Stimulated activated memory B cell treated with anti-CD40 and anti-IgM and Interleukin-4, amounts not matched to agents 10 μg/mL and 1 μg/mL and 100 μg/mL, for 72 hours (primary cell): ENCODE measurements around the gene AFG1L.
"Not testable (repeated sequence)": the region's sequence is repeated elsewhere in the genome, so short reads cannot be mapped to it uniquely, and the experiment has no call there.

Experiments used
- ATAC-seq: fragments of 150-1000 bp; cut with Tn5 transposase; 2 replicates; pipeline ENCODE4 v1.10.0; 2021
- H3K27ac Mint-ChIP-seq: one replicate; pipeline ENCODE4 v1.8.0; 2022; ENCODE audit warnings: mild to moderate bottlenecking, mixed read lengths
- H3K27me3 Mint-ChIP-seq: one replicate; pipeline ENCODE4 v1.8.0; 2022; ENCODE audit warnings: mixed read lengths
- H3K36me3 Mint-ChIP-seq: one replicate; pipeline ENCODE4 v1.8.0; 2022; ENCODE audit warnings: mixed read lengths
- H3K4me1 Mint-ChIP-seq: one replicate; pipeline ENCODE4 v1.8.0; 2022; ENCODE audit warnings: mixed read lengths
- H3K4me3 Mint-ChIP-seq: one replicate; pipeline ENCODE4 v1.8.0; 2022; ENCODE audit warnings: mild to moderate bottlenecking, moderate library complexity, mixed read lengths
- H3K9me3 Mint-ChIP-seq: one replicate; pipeline ENCODE4 v1.8.0; 2022; ENCODE audit warnings: mixed read lengths

AFG1L gene

DNA sequence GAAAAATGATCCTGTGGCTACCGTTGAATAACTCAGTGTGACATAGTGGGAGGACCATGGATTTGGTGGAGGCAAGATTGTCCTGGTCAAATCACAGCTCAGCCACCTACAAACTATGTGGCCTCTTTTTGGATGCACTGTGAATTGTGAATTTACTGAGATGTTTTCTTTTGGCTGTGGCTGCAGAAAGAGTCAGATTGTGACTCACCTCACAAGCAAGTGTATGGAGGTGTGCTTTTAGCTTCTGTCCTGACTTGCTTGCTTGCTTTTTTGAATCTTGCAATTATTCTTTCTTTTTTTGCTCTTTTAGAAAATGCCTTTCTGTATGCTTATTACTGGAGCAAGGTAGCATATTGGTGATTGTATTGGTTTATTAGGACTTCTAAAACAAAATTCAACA is 143.0 kb downstream of the AFG1L start:
- Mint-ChIP-seq H3K4me3 (no peak overlapping the region), H3K36me3 (no peaks in the 10 kb centered on the region), H3K27me3 (no peaks in the 10 kb centered on the region), H3K4me1 (no peaks in the 10 kb centered on the region), H3K9me3 (no peaks in the 10 kb centered on the region), H3K27ac (no peak overlapping the region)
- no peak for ATAC-seq

DNA sequence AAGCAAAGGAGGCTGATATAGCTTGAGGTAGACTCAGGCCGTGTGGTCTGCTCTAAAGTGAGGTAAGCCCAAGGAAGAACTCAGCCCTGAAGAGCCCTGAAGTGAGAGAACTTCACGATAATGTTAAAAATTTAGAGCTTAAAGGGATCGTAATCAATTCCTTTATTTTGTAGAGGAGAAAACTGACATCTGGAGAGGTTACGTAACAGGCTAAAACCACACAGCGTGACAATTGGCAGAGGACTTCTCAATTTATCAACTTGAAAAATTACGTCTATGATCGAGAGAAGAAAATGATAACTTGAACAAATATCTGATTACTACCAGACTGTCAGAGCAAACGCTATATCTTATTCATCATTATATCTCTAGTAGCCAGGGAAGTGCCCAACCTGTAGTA is 144.1 kb downstream of the AFG1L start:
- Mint-ChIP-seq H3K4me1 (no peaks in the 10 kb centered on the region), H3K4me3 (no peak overlapping the region), H3K9me3 (no peaks in the 10 kb centered on the region), H3K36me3 (no peaks in the 10 kb centered on the region), H3K27ac (no peak overlapping the region), H3K27me3 (no peaks in the 10 kb centered on the region)
- no peak for ATAC-seq

DNA sequence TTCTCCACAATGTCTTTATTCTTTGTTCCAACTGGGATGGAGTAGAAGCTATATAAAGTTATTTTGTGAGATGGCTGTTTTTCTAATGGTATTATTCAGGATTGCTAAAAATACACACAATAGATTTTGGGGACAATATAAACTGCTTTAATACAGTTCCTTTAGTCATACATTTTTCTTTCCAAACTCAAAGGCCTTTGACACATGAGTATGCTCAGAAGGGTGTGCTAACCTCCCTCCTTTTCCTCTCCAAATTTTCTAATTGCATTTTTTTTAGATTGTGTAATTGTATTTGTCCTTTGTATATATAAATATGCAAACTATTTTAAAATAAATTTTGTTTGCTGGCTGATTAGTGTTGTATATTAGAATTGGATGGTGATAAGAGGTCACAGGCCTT is 146.3 kb downstream of the AFG1L start:
- ATAC-seq: no peak
- H3K4me1 Mint-ChIP-seq: peaks cover 15% of the 10 kb centered on the region
- H3K36me3 Mint-ChIP-seq: no peaks in the 10 kb centered on the region
- H3K9me3 Mint-ChIP-seq: no peaks in the 10 kb centered on the region
- no peaks in the 10 kb centered on the region for H3K27me3 Mint-ChIP-seq
- H3K4me3 Mint-ChIP-seq: no peak overlapping the region
- no peak overlapping the region for H3K27ac Mint-ChIP-seq

DNA sequence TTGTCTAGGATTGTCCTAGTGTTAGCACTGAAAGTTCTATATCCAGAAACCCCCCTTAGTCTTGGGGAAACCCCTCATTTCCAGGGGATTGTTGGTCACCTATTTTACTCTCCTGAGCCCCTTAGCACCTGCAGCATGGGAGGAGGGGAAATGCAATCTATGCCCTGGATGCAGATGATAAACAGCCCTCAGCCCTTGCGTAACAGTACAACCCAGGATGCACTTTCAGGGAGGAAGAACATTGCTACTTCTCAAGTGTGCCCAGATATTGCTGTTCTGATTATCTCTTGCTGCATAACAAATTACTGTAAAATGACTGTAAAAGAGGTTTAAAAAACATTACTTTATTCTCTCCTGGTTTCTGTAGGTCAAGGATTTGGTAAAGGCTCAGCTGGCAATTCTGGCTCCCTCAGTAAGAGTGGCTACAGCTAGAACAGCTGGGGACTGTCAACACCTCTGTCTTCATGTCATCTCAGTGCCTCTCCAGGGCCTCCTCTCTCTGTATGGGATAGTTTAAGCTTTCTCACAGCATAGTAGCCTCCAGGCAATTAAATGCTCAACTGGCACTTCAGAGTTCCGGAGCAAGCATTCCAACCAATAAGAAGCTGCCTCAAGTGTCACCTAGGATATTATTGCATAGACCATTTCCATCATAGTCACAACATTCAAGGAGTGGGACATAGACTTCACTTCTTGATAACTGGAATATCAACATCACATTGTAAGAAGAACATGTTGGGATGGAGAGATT is 148.1 kb downstream of the AFG1L start:
- no peaks in the 10 kb centered on the region for H3K36me3 Mint-ChIP-seq

DNA sequence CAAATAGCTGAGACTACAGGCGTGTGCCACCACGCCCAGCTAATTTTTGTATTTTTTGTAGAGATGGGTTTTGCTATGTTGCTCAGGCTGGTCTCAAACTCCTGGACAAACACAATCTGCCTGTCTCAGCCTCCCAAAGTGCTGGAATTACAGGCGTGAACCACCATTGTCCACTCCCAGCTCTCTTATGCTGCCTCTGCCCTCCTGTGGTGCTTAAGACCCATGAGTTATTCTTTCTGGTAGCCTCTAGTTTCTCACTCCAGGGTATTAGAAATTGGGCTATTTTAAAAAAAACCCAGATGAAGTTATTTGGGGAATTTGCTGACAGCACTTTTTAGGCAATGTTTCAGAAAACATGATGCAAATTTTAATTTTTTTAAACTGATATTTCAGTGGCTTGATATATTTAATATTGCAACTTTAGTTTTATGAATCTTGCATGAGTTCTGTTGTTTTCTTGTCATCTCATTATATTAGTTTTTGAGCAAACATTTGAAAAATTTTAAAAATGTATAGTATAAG is 151.8 kb downstream of the AFG1L start:
- Mint-ChIP-seq H3K27me3 (no peaks in the 10 kb centered on the region), H3K36me3 (no peaks in the 10 kb centered on the region), H3K9me3 (no peaks in the 10 kb centered on the region), H3K4me3 (no peak overlapping the region), H3K4me1 (peaks cover 18% of the 10 kb centered on the region), H3K27ac (no peak overlapping the region)
- no peak for ATAC-seq

More for the DNA sequence above, 148.1 kb downstream of the AFG1L start:
- H3K4me3 Mint-ChIP-seq: no peak overlapping the region
- no peak for ATAC-seq
- H3K4me1 Mint-ChIP-seq: peaks cover 18% of the 10 kb centered on the region
- no peak overlapping the region for H3K27ac Mint-ChIP-seq
- H3K27me3 Mint-ChIP-seq: no peaks in the 10 kb centered on the region
- no peaks in the 10 kb centered on the region for H3K9me3 Mint-ChIP-seq

DNA sequence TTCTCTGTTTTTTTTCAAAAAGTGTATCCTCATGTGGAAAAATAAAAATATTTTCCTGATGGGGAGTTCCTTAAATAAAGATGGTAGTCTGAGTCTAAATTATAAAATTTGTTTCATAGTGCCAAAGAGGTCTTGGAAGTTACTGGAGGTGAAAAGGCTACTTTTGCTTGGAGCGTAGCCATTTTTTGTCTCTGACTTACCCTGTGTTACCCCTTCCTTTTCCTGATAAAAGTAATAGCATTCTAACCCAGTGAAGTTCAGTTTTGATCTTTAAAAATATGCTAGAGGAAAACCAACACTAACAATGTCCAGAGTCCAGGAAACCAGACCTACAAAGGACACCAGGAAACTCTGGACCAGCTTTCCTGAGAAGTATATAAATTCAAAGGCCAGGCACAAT is 153.6 kb downstream of the AFG1L start:
- ATAC-seq: no peak
- H3K27me3 Mint-ChIP-seq: no peaks in the 10 kb centered on the region
- H3K4me1 Mint-ChIP-seq: peaks cover 19% of the 10 kb centered on the region
- no peak overlapping the region for H3K4me3 Mint-ChIP-seq
- no peak overlapping the region for H3K27ac Mint-ChIP-seq
- H3K36me3 Mint-ChIP-seq: no peaks in the 10 kb centered on the region
- no peaks in the 10 kb centered on the region for H3K9me3 Mint-ChIP-seq

DNA sequence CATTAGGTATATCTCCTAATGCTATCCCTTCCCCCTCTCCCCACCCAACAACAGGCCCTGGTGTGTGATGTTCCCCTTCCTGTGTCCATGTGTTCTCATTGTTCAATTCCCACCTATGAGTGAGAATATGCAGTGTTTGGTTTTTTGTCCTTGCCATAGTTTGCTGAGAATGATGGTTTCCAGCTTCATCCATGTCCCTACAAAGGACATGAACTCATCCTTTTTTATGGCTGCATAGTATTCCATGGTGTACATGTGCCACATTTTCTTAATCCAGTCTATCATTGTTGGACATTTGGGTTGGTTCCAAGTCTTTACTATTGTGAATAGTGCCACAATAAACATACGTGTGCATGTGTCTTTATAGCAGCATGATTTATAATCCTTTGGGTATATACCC is 154.9 kb downstream of the AFG1L start:
- H3K27me3 Mint-ChIP-seq, H3K4me3 Mint-ChIP-seq, ATAC-seq, H3K36me3 Mint-ChIP-seq, H3K9me3 Mint-ChIP-seq, H3K27ac Mint-ChIP-seq: not testable (repeated sequence)
- peaks cover 26% of the 10 kb centered on the region for H3K4me1 Mint-ChIP-seq

DNA sequence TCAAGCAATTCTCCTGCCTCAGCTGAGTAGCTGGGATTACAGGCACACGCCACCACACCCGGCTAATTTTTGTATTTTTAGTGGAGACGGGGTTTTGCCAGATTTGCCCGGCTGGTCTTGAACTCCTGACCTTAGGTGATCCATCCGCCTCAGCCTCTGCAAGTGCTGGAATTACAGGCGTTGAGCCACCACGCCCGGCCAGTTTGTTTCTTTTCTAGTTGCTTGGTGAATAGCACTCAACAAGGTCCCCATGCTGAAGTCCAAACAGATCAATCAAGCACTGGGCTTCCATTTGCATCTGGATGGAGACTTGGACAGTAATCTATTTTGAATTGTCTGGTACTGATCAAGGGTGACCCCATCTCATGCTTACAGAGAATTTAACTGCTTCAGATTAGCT is 157.0 kb downstream of the AFG1L start:
- no peak overlapping the region for H3K27ac Mint-ChIP-seq
- peaks cover 7% of the 10 kb centered on the region for H3K36me3 Mint-ChIP-seq
- no peaks in the 10 kb centered on the region for H3K27me3 Mint-ChIP-seq
- H3K9me3 Mint-ChIP-seq: no peaks in the 10 kb centered on the region
- H3K4me1 Mint-ChIP-seq: peaks cover 16% of the 10 kb centered on the region
- ATAC-seq: no peak
- H3K4me3 Mint-ChIP-seq: no peak overlapping the region

DNA sequence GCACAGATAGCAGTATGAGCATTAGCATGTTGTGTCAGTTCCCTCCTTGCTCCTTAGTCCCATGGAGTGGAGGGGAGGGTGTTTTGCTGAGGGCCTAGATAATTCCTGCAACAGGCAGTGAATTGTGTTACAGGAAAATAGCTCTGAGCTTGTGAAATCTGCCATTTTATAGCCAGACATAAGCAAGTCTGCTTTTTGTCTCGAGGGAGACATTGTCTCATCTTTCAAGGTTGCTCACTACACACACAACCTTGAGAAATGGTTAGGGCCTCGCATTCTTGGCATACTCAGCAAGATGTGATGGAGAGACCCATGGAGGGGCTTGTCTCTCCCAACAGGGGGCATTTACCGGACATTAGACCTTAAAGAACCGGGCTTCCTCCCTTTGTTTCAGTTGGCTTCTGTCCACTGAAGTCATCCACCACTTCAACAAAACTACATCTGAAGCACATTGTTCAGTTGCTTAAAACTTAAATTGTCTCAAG is 157.9 kb downstream of the AFG1L start:
- peaks cover 15% of the 10 kb centered on the region for H3K36me3 Mint-ChIP-seq
- H3K4me1 Mint-ChIP-seq: peaks cover 16% of the 10 kb centered on the region
- no peaks in the 10 kb centered on the region for H3K27me3 Mint-ChIP-seq
- no peaks in the 10 kb centered on the region for H3K9me3 Mint-ChIP-seq
- no peak for ATAC-seq
- no peak overlapping the region for H3K27ac Mint-ChIP-seq
- H3K4me3 Mint-ChIP-seq: no peak overlapping the region

DNA sequence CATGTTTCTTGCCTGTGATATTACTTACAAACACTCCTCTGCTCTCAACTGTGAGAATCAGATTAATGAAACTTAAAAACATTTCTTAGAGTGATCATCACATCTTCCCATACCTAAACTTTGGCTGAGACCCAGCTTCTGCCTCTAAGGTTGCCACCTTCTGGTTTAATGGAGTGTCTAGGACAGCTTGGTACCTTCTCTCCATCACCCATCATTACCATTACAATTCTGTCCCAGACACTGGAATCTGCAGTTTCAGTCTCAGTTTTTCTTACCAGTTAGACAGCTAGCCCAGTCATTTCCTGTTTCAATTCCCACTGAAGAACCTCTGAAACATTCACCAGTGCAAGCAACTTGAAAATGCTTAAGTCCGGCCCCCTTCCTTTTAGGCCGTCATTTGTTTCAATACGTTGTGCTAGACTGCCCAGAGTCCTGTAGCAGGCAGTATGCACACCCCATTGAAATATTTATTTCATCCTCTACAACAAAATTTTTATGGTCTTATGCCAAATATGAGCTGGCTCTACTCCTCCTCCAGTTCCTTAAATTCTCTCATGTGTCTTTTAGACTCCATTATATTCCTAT is 158.8 kb downstream of the AFG1L start:
- Mint-ChIP-seq H3K36me3 (peaks cover 24% of the 10 kb centered on the region), H3K4me3 (no peak overlapping the region), H3K4me1 (peaks cover 16% of the 10 kb centered on the region), H3K27me3 (no peaks in the 10 kb centered on the region), H3K27ac (no peak overlapping the region), H3K9me3 (no peaks in the 10 kb centered on the region)
- ATAC-seq: peak; percentile 76

DNA sequence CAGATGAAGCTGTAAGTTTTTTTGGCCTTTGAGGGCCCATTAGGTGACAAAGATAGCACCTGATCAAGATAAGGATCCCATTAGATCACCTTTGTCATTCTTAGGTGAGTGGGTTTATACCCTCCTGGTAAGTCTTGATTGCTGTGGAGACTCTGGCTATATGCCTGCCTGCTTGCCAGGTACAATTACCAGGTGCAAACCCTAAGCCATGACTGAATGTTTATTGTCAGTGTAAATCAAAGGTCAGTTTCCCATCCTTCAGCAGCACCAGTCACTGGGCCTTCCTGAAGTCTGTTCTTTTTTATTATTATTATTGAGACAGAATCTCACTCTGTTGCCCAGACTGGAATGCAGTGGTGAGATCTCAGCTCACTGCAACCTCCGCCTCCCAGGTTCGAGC is 159.5 kb downstream of the AFG1L start:
- Mint-ChIP-seq H3K36me3 (peaks cover 26% of the 10 kb centered on the region), H3K27ac (no peak overlapping the region), H3K4me3 (no peak overlapping the region), H3K4me1 (peaks cover 16% of the 10 kb centered on the region), H3K27me3 (no peaks in the 10 kb centered on the region), H3K9me3 (no peaks in the 10 kb centered on the region)
- no peak for ATAC-seq

DNA sequence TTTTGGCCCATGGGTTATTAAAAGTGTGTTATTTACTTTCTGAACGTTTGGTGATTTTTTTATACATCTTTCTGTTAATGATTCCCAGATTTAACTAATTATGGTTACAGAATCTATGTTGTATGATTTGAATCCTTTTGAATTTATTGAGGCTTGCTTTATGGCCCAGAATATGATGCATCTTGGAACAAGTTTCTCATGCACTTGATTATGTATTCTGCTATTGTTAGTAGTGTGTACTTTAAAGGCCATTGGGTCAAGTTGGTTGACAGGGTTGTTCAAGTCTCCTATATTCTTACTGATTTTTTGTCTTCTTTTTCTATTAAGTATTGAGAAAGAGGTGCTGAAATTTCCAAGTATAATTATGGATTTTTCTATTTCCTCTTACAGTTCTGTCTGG is 160.8 kb downstream of the AFG1L start:
- H3K4me1 Mint-ChIP-seq: peaks cover 16% of the 10 kb centered on the region
- H3K27me3 Mint-ChIP-seq: no peaks in the 10 kb centered on the region
- no peaks in the 10 kb centered on the region for H3K9me3 Mint-ChIP-seq
- H3K27ac Mint-ChIP-seq: no peak overlapping the region
- no peak overlapping the region for H3K4me3 Mint-ChIP-seq
- no peak for ATAC-seq
- H3K36me3 Mint-ChIP-seq: peaks cover 26% of the 10 kb centered on the region

DNA sequence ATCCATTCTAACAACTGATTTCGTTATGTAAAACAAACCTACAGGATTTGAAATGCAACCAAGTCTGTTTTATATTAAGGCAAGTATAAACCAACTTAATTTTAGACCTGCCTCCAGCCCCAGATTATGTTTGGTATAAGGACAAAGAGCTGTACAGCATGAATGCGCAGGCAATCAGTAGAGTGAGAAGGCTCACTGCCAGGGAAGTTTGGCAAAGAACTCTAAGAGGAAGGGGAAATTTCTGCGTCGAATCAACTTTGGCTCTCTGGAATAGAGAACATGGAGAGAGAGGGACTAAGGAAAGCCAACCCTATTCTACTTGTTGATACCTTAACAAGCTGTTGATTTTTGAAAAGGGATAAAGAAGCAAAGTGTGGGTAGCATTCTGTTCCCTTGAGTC is 168.9 kb downstream of the AFG1L start:
- Mint-ChIP-seq H3K36me3 (peaks cover 5% of the 10 kb centered on the region), H3K4me1 (peaks cover 3% of the 10 kb centered on the region), H3K27me3 (no peaks in the 10 kb centered on the region), H3K27ac (no peak overlapping the region), H3K4me3 (no peak overlapping the region), H3K9me3 (no peaks in the 10 kb centered on the region)
- no peak for ATAC-seq

DNA sequence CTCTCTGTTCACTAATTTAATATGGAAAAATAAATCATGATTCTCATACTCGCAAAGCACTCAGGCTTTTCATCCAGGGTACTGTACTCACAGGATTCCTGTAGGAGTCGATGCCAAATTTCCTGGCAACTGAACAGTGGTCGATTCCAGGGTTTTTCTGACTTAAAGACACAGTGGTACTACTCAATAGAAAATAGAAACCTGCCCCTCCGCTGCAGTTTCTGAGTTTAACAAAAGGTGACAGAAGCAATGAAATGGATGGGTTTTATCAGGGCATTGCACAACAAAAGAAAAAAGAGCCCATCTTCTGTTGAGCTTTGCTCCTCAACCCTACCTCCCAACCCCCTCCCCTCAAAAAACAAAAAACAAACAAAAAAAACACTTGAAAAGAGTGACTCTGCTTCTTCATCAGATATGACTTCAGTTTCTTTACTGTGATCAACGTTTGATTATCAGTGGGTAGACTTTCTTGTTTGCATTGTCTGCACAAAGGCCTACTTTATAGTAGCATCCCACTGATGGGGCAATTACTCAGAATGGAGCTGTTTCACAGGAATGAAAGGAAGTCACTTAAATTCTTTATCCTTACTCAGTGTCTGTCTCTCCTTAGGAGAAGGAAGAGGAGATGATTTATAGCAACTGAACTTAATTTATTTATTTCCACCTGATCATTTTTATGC is 169.7 kb downstream of the AFG1L start:
- peaks cover 8% of the 10 kb centered on the region for H3K36me3 Mint-ChIP-seq
- no peak for ATAC-seq
- H3K27ac Mint-ChIP-seq: no peak overlapping the region
- no peaks in the 10 kb centered on the region for H3K27me3 Mint-ChIP-seq
- H3K9me3 Mint-ChIP-seq: no peaks in the 10 kb centered on the region
- H3K4me1 Mint-ChIP-seq: peaks cover 7% of the 10 kb centered on the region
- no peak overlapping the region for H3K4me3 Mint-ChIP-seq

DNA sequence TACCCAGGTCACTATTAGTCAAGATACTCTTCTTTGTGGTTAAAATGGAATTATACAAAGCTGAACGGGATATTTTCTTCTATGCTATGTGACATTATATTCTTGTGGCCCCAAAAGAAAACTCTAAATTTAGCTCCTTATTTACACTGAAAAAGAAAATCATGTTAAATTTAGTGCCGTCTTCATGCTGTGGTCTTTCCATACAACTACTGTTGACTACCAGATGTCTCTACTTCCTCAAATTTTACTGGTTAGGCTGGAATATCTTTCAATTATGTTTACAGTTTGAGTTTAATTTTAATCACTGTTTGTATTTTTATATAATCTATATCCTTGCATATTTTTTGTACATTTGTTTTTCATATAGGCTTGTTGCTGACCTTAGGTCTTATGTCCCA is 170.2 kb downstream of the AFG1L start:
- H3K27ac Mint-ChIP-seq: no peak overlapping the region
- no peaks in the 10 kb centered on the region for H3K9me3 Mint-ChIP-seq
- no peak for ATAC-seq
- peaks cover 8% of the 10 kb centered on the region for H3K36me3 Mint-ChIP-seq
- peaks cover 7% of the 10 kb centered on the region for H3K4me1 Mint-ChIP-seq
- H3K27me3 Mint-ChIP-seq: no peaks in the 10 kb centered on the region
- H3K4me3 Mint-ChIP-seq: no peak overlapping the region

DNA sequence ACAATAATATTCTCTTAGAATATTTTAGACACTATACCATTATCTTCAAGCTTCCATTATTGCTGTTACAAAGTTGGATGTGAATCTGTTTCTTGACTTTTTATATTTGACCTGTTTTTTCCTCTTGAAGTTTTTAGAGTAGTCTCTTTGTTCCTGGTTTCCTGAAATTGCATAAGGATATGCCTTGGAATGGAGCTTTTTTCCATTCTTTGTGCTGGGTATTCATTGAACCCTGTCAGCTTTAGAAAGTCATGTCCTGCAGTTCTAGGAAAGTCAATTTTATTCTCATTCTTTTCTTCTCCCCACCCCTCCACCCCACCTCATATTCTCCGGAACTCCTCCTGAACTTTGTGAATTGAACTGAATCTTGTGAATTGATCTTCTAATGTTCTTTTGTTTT is 173.5 kb downstream of the AFG1L start:
- Mint-ChIP-seq H3K27me3 (no peaks in the 10 kb centered on the region), H3K36me3 (peaks cover 16% of the 10 kb centered on the region), H3K9me3 (no peaks in the 10 kb centered on the region), H3K4me3 (no peak overlapping the region), H3K27ac (peak overlapping the region; percentile 33), H3K4me1 (peaks cover 7% of the 10 kb centered on the region)
- no peak for ATAC-seq
